Measurements from ENCODE around the gene SLC36A4.

Gene SLC36A4

GRCh38 chr11:93166862-93167261 is 30.9 kb downstream of the SLC36A4 start:
- Histone ChIP-seq H3K4me3 (ENCODE audit: insufficient read depth, low read depth, low read length, poor library complexity, severe bottlenecking) (no peak overlapping the region), H3K9me3 (ENCODE audit: control insufficient read depth, low read length) (no peaks in the 10 kb centered on the region), H3K4me1 (ENCODE audit: control insufficient read depth, insufficient read depth, low read length, poor library complexity, severe bottlenecking) (no peaks in the 10 kb centered on the region), H3K27me3 (replicated peaks; ENCODE audit: control insufficient read depth, insufficient read depth, low read length, poor library complexity, severe bottlenecking) (no peaks in the 10 kb centered on the region), H3K36me3 (ENCODE audit: control insufficient read depth, insufficient read depth, low read length) (peaks cover 5% of the 10 kb centered on the region), H3K27ac (ENCODE audit: insufficient read depth, low read length, poor library complexity, severe bottlenecking) (no peak overlapping the region)
- no peak for DNase-seq

DNA sequence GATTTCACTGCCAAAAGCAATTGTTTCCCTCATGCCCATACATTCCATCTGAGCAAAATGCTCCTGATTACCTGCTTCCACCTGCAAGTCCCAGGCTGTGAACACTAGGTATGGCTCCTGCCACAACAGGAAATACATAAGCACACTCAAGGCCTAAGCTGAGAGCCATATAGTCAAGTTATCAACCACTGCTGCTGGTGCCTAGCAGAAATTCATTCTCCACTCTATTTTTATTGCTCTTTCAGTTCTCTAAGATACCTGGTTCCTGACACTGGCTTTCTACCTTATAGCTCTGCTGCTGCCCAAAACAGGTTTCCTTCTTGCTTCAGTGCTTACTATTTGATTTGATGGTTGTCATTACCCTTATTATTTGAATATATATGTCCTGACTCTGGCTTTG is 31.6 kb downstream of the SLC36A4 start:
- H3K27me3 ChIP-seq (replicated peaks; ENCODE audit: control insufficient read depth, insufficient read depth, low read length, poor library complexity, severe bottlenecking): no peaks in the 10 kb centered on the region
- H3K27ac ChIP-seq (ENCODE audit: insufficient read depth, low read length, poor library complexity, severe bottlenecking): no peak overlapping the region
- DNase-seq: no peak
- H3K36me3 ChIP-seq (ENCODE audit: control insufficient read depth, insufficient read depth, low read length): peaks cover 5% of the 10 kb centered on the region
- no peaks in the 10 kb centered on the region for H3K4me1 ChIP-seq (ENCODE audit: control insufficient read depth, insufficient read depth, low read length, poor library complexity, severe bottlenecking)
- no peaks in the 10 kb centered on the region for H3K9me3 ChIP-seq (ENCODE audit: control insufficient read depth, low read length)
- no peak overlapping the region for H3K4me3 ChIP-seq (ENCODE audit: insufficient read depth, low read depth, low read length, poor library complexity, severe bottlenecking)

GRCh38 chr11:93160808-93161207 is 37.0 kb downstream of the SLC36A4 start:
- Histone ChIP-seq H3K36me3 (ENCODE audit: control insufficient read depth, insufficient read depth, low read length) (peaks cover 9% of the 10 kb centered on the region), H3K27ac (ENCODE audit: insufficient read depth, low read length, poor library complexity, severe bottlenecking) (no peak overlapping the region), H3K4me1 (ENCODE audit: control insufficient read depth, insufficient read depth, low read length, poor library complexity, severe bottlenecking) (no peaks in the 10 kb centered on the region), H3K4me3 (ENCODE audit: insufficient read depth, low read depth, low read length, poor library complexity, severe bottlenecking) (no peak overlapping the region), H3K27me3 (replicated peaks; ENCODE audit: control insufficient read depth, insufficient read depth, low read length, poor library complexity, severe bottlenecking) (no peaks in the 10 kb centered on the region), H3K9me3 (ENCODE audit: control insufficient read depth, low read length) (no peaks in the 10 kb centered on the region)
- no peak for DNase-seq

DNA sequence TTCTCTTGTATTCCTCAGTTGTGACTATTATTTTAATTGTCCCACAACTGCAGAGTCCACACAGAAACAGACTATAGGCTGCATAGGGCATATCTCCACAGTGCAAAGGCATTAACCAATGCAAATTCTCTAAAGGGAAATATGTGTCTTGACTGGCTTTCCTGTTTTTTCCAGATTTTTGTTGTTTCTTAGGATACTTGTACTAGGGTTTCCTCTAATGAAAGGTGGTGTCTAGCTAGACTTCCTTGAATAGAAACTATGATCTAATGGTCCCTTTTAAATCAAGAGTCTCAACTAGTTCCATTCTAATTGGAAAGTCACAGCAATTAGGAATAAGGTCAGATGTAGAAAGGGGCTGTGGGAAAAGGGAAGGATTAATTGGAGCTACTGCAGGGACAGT is 37.6 kb downstream of the SLC36A4 start:
- no peaks in the 10 kb centered on the region for H3K4me1 ChIP-seq (ENCODE audit: control insufficient read depth, insufficient read depth, low read length, poor library complexity, severe bottlenecking)
- no peaks in the 10 kb centered on the region for H3K27me3 ChIP-seq (replicated peaks; ENCODE audit: control insufficient read depth, insufficient read depth, low read length, poor library complexity, severe bottlenecking)
- H3K36me3 ChIP-seq (ENCODE audit: control insufficient read depth, insufficient read depth, low read length): peaks cover 9% of the 10 kb centered on the region
- no peaks in the 10 kb centered on the region for H3K9me3 ChIP-seq (ENCODE audit: control insufficient read depth, low read length)
- no peak for DNase-seq
- H3K27ac ChIP-seq (ENCODE audit: insufficient read depth, low read length, poor library complexity, severe bottlenecking): no peak overlapping the region
- H3K4me3 ChIP-seq (ENCODE audit: insufficient read depth, low read depth, low read length, poor library complexity, severe bottlenecking): no peak overlapping the region

GRCh38 chr11:93159721-93160120 is 38.1 kb downstream of the SLC36A4 start:
- no peak for DNase-seq
- H3K9me3 ChIP-seq (ENCODE audit: control insufficient read depth, low read length): no peaks in the 10 kb centered on the region
- no peak overlapping the region for H3K4me3 ChIP-seq (ENCODE audit: insufficient read depth, low read depth, low read length, poor library complexity, severe bottlenecking)
- no peak overlapping the region for H3K27ac ChIP-seq (ENCODE audit: insufficient read depth, low read length, poor library complexity, severe bottlenecking)
- no peaks in the 10 kb centered on the region for H3K27me3 ChIP-seq (replicated peaks; ENCODE audit: control insufficient read depth, insufficient read depth, low read length, poor library complexity, severe bottlenecking)
- H3K4me1 ChIP-seq (ENCODE audit: control insufficient read depth, insufficient read depth, low read length, poor library complexity, severe bottlenecking): no peaks in the 10 kb centered on the region
- peaks cover 9% of the 10 kb centered on the region for H3K36me3 ChIP-seq (ENCODE audit: control insufficient read depth, insufficient read depth, low read length)

GRCh38 chr11:93155738-93156137 is 42.1 kb downstream of the SLC36A4 start:
- no peaks in the 10 kb centered on the region for H3K27me3 ChIP-seq (replicated peaks; ENCODE audit: control insufficient read depth, insufficient read depth, low read length, poor library complexity, severe bottlenecking)
- H3K4me1 ChIP-seq (ENCODE audit: control insufficient read depth, insufficient read depth, low read length, poor library complexity, severe bottlenecking): no peaks in the 10 kb centered on the region
- no peak overlapping the region for H3K4me3 ChIP-seq (ENCODE audit: insufficient read depth, low read depth, low read length, poor library complexity, severe bottlenecking)
- H3K36me3 ChIP-seq (ENCODE audit: control insufficient read depth, insufficient read depth, low read length): peaks cover 4% of the 10 kb centered on the region
- no peaks in the 10 kb centered on the region for H3K9me3 ChIP-seq (ENCODE audit: control insufficient read depth, low read length)
- no peak for DNase-seq
- H3K27ac ChIP-seq (ENCODE audit: insufficient read depth, low read length, poor library complexity, severe bottlenecking): no peak overlapping the region

- Histone ChIP-seq H3K4me3 (ENCODE audit: insufficient read depth, low read depth, low read length, poor library complexity, severe bottlenecking) (no peak overlapping the region), H3K4me1 (ENCODE audit: control insufficient read depth, insufficient read depth, low read length, poor library complexity, severe bottlenecking) (no peaks in the 10 kb centered on the region), H3K36me3 (ENCODE audit: control insufficient read depth, insufficient read depth, low read length) (no peaks in the 10 kb centered on the region), H3K27me3 (replicated peaks; ENCODE audit: control insufficient read depth, insufficient read depth, low read length, poor library complexity, severe bottlenecking) (no peaks in the 10 kb centered on the region), H3K9me3 (ENCODE audit: control insufficient read depth, low read length) (no peaks in the 10 kb centered on the region), H3K27ac (ENCODE audit: insufficient read depth, low read length, poor library complexity, severe bottlenecking) (no peak overlapping the region)
- no peak for DNase-seq
Observed at GRCh38 chr11:93145390-93145915, 52.3 kb downstream of the SLC36A4 start.

DNA sequence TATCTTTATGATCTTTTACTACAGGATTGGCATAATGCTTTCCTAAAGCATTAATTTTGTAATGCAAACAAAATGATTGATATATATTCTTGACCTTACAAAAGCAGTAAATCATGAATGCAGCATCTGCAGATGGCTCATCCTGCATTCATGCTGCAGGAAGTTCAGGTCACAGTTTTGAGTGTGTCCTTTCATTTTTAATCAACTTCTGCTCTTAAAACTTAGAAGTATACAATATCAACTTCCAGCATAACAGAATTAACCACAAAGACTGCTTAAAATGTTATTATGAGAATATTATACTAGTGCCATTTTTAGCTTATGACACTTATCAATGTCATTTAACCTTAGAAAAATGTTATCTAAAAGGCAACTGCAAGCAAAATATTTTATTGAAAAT is 54.0 kb downstream of the SLC36A4 start:
- no peak for DNase-seq
- Histone ChIP-seq H3K4me1 (ENCODE audit: control insufficient read depth, insufficient read depth, low read length, poor library complexity, severe bottlenecking) (no peaks in the 10 kb centered on the region), H3K9me3 (ENCODE audit: control insufficient read depth, low read length) (no peaks in the 10 kb centered on the region), H3K27me3 (replicated peaks; ENCODE audit: control insufficient read depth, insufficient read depth, low read length, poor library complexity, severe bottlenecking) (no peaks in the 10 kb centered on the region), H3K4me3 (ENCODE audit: insufficient read depth, low read depth, low read length, poor library complexity, severe bottlenecking) (no peak overlapping the region), H3K36me3 (ENCODE audit: control insufficient read depth, insufficient read depth, low read length) (no peaks in the 10 kb centered on the region), H3K27ac (ENCODE audit: insufficient read depth, low read length, poor library complexity, severe bottlenecking) (no peak overlapping the region)

DNA sequence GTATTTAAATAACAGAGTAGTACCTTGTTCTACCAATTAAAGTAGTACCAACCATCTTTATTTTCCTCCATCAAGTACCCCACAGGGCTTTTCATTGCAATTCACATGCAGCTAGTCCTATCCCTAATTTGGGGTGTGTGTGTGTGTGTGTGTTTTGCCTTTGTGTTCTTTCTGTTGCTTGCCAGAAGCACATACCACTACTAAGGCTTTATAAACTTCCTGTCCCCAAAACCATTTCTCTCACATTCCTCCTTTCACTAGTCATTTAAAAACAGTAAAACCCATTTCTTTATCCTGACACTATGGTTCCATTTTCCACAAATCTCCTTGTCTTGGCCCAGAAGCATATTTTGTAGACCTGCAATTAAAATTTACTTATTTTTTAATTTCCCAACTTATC is 54.6 kb downstream of the SLC36A4 start:
- no peak overlapping the region for H3K4me3 ChIP-seq (ENCODE audit: insufficient read depth, low read depth, low read length, poor library complexity, severe bottlenecking)
- no peaks in the 10 kb centered on the region for H3K9me3 ChIP-seq (ENCODE audit: control insufficient read depth, low read length)
- H3K4me1 ChIP-seq (ENCODE audit: control insufficient read depth, insufficient read depth, low read length, poor library complexity, severe bottlenecking): no peaks in the 10 kb centered on the region
- no peak for DNase-seq
- no peaks in the 10 kb centered on the region for H3K27me3 ChIP-seq (replicated peaks; ENCODE audit: control insufficient read depth, insufficient read depth, low read length, poor library complexity, severe bottlenecking)
- H3K36me3 ChIP-seq (ENCODE audit: control insufficient read depth, insufficient read depth, low read length): no peaks in the 10 kb centered on the region
- no peak overlapping the region for H3K27ac ChIP-seq (ENCODE audit: insufficient read depth, low read length, poor library complexity, severe bottlenecking)

GRCh38 chr11:93133488-93134109 is 64.2 kb downstream of the SLC36A4 start:
- no peaks in the 10 kb centered on the region for H3K9me3 ChIP-seq (ENCODE audit: control insufficient read depth, low read length)
- H3K36me3 ChIP-seq (ENCODE audit: control insufficient read depth, insufficient read depth, low read length): no peaks in the 10 kb centered on the region
- DNase-seq: no peak
- H3K4me3 ChIP-seq (ENCODE audit: insufficient read depth, low read depth, low read length, poor library complexity, severe bottlenecking): no peak overlapping the region
- no peak overlapping the region for H3K27ac ChIP-seq (ENCODE audit: insufficient read depth, low read length, poor library complexity, severe bottlenecking)
- no peaks in the 10 kb centered on the region for H3K4me1 ChIP-seq (ENCODE audit: control insufficient read depth, insufficient read depth, low read length, poor library complexity, severe bottlenecking)
- no peaks in the 10 kb centered on the region for H3K27me3 ChIP-seq (replicated peaks; ENCODE audit: control insufficient read depth, insufficient read depth, low read length, poor library complexity, severe bottlenecking)

Data from effector memory CD4-positive, alpha-beta T cell (primary cell).